HG03432 (cell line): ENCODE results near the gene TMEM121.
"Not testable (repeated sequence)": the region's sequence is repeated elsewhere in the genome, so short reads cannot be mapped to it uniquely, and the experiment has no call there.

Source experiments
- ATAC-seq: cut with Tn5 transposase; IDR thresholded peaks from one replicate; pipeline ENCODE4 v1.9.1; 2021; ENCODE audit warnings: mild to moderate bottlenecking, moderate library complexity; ENCODE audit not compliant: unreplicated experiment

The TMEM121 gene

DNA sequence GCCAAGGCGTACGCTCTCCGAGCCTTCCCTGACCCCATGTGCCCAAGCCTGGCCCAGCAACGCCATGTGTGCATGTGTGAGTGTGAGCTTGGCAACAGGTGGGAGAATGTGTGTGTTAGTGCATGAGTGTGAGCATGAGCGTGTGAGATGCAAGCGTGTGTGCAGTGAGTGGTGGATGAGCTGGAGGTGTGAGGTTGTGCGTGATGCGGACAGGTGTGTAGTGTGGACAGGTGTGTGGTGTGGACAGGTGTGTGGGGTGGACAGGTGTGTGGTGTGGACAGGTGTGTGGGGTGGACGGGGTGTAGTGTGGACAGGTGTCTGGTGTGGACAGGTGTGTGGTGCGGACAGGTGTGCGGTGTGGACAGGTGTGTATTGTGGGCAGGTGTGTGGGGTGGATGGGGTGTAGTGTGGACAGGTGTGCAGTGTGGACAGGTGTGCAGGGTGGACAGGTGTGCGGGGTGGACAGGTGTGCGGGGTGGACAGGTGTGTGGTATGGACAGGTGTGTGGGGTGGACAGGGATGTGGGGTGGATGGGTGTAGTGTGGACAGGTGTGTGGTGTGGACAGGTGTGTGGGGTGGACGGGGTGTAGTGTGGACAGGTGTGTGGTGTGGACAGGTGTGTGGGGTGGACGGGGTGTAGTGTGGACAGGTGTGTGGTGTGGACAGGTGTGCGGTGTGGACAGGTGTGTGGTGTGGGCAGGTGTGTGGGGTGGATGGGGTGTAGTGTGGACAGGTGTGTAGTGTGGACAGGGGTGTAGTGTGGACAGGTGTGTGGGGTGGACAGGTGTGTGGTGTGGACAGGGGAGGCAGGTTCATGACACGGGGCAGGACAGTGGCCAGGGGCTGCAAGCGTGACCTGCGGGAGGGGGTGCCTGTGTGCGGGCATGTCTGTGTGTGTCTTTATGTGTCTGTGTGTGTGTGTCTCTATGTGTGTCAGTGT, 41.1 kb downstream of the TMEM121 start:
- not testable (repeated sequence) for ATAC-seq

DNA sequence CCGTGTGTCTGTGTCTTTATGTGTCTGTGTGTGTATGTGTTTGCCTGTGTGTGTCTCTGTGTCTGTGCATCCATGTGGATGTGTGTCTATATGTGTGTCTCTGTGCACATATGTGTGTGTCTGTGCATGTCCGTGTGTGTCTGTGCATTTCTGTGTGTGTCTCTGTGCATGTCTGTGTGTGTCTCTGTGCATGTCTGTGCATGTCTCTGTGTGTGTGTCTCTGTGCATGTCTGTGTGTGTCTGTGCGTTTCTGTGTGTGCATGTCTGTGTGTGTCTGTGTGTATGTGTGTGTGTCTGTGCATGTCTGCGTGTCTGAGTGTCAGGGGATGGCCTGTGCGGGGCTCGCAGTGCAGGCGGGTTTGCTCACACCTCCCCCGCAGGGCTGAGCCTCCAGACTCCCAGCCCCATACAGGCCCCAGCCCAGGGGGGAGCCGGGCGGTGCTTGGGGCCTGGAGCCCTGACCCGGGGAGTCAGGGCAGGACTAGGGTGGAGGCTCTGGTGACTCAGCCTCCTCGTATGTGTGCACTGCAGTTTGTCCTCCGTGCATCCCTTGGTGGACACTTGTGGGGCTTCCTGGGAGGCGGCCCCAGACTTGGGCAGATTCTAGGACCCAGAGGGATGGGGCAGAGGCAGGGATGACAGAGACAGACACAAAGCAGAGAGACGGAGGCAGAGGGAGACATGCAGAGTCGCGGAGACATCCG, 41.9 kb downstream of the TMEM121 start:
- not testable (repeated sequence) for ATAC-seq

DNA sequence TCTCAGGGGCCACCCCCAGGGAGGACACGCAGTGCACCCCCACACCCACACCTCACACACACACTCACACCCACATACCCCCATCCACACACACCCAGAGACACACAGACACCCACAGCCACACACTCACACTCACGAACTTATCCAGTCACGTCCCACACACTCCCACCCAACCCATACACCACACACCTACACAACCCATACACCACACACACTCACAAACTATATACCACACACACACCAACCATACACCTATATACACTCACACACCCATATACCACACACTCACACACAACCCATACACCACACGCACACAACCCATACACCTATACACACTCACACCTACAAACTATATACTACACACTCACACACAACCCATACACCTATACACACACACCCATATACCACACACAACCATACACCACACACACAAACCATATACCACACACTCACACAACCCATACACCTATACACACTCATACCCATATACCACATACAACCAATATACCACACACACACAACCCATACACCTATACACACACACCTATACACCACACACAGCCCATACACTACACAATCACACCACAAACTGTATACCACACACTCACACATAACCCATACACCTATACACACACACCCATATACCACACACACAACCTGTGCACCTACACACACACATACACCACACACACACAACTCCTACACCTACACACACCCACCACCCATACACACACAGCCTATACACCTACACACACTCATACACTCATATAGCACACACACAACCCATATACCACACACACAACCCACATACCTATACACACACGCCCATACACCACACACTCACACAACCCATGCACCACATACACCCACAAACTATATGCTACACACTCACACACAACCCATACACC, 42.7 kb downstream of the TMEM121 start:
- ATAC-seq: no peak

DNA sequence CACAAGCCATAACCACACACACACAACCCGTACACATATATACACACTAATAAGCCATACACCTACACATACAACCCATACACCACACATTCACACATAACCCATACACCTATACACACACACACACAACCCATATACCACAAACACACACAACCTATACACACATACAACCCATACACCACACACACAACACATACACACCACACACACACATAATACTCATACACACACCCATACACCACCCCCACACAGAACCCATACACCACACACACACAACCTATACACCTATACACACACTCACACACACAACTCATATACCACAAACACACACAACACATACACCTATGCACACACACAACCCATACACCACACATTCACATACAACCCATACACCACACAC, 44.1 kb downstream of the TMEM121 start:
- no peak for ATAC-seq

DNA sequence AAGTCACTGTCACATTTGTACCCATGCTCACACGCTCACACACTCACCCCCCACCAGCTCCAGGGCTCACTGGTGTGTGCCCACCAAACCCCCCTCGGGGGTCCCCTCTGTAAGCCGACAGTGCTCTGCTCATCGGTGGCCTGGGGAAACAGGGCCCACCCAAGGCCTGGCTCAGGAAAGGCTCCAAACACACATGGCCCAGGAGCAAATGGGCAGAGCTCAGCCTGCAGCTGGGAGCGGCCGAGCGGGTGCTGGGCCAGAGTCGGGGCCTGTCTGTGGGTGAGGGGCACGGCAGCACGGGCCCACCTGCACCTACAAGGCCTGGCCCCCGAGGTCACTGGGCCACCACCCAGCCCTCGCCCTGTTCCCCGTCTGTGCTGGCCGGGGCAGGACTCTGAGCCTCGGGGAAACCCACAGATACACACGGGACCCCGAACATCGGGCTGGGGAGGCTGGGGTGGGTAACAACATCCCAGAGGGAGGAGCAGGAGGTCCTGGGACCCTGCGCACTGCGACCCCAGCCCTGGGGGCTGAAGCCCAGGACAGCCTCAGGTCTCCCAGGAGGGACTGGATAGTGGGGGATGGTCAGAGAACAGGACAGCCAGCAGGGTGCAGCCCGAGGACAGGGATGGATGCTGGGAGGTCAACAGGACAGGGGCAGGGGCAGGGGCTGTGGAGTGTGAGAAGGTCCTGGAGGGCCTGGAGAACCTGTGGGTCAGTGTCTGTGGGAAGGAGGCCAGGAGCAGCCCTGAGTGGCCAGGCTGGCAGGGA, 45.0 kb downstream of the TMEM121 start:
- ATAC-seq: not testable (repeated sequence)

DNA sequence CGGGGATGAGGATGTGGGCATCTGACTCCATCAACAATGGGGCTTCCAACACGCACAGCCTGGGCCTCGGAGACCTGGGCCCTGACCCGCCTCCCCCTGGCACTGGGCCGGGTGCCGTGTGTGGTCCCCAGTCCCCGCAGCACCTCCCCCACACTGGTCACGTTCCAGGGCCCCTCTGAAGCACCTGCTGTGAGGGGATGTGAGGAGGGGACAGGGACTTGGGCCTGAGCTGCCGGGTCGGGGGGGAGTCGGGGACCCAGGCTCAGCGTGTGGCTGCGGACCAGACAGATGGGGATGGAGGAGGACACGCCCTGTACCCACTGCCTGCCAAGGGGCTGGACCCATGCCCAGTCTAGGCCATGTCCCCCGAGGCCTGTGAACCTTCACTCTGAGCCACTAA, 45.7 kb downstream of the TMEM121 start:
- ATAC-seq: not testable (repeated sequence)

DNA sequence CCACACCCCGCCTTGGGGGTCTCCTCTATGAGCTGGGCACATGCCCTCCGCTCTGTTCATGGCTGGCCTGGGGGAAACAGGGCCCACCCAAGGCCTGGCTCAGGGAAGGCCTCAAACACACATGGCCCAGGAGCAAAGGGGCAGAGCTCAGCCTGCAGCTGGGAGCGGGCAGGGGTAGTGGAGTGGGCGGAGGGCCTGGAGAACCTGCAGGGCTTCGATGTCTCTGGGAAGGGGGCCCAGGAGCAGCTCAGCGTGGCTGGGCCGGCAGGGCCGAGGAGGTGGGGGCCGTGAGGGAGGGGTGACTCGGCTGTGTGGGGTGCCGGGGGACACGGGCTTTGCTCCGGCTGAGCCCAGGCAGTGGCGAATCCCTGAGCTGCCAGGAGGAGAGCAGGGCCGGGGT, 47.5 kb downstream of the TMEM121 start:
- not testable (repeated sequence) for ATAC-seq

DNA sequence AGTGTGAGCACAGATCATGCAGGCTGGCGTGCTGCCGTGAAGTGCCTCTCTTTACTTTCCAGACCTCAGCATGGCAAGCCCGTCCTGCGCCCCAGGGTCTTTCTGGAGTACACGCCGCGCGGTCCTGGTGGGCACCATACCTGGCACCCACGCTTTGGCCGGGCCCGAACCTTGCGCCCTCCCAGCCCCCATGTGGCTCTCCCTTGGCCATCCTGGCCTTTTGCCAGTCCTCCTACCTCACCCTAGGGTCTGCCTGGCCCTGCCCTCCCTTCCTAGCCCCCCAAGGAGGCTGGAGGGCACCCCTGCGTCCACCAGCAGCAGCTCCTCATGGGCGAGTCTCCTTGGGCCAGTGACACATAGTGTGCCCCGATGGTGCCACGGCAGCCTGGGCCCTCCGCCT, 48.0 kb downstream of the TMEM121 start:
- not testable (repeated sequence) for ATAC-seq

DNA sequence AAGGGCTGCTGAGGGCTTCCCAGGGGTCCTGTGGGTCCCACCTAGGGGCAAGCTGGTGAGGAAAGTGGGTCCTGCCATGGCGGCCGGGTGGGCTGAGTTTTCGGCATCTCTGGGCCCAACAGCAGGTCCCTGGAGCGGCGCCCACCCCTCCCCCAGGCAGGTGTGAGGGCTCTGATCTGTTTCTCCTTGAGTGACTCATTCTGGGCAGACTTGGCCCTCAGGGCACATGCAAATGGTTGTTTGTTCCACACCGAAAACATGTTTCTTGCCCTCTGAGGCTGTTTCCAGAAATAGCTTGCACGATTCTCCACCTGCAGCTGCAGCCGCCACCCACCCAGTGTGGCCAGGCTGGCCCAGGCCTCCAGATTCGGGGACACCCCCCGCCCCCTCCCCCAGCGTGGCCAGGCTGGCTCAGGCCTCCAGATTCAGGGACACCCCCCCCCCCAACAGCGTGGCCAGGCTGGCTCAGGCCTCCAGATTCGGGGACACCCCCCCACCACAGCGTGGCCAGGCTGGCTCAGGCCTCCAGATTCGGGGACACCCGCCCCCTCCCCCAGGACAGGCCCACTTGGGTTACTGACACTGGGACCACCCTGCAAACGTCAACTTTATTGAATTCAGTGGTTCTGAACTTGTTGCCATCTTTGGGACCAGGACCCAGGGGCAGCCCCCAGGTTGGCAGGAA, 48.8 kb downstream of the TMEM121 start:
- ATAC-seq: peak; percentile 59

DNA sequence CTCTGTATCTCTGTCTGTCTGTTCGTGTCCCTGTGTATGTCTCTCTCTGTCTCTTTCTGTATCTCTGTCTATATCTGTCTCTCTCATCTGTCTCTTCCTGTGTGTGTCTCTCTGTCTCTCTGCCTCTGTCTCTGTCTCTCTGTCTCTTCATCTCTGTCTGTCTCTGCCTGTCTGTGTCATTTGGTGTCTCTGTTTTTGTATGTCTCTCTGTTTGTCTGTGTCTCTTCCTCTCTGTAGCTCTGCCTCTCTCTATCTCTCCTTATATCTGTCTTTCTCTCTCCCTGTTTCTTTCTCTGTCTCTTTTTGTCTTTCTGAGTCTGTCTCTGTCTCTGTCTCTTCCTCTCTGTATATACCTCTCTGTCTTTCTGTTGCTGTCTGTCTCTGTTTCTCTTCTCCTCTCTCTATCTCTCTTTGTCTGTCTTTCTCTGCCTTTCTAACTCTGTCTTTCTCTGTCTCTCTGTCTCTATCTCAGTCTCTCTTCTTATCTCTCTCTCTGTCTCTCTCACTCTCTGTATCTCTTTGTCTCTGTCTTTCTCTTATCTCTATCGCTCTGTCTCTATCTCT, 50.2 kb downstream of the TMEM121 start:
- no peak for ATAC-seq

DNA sequence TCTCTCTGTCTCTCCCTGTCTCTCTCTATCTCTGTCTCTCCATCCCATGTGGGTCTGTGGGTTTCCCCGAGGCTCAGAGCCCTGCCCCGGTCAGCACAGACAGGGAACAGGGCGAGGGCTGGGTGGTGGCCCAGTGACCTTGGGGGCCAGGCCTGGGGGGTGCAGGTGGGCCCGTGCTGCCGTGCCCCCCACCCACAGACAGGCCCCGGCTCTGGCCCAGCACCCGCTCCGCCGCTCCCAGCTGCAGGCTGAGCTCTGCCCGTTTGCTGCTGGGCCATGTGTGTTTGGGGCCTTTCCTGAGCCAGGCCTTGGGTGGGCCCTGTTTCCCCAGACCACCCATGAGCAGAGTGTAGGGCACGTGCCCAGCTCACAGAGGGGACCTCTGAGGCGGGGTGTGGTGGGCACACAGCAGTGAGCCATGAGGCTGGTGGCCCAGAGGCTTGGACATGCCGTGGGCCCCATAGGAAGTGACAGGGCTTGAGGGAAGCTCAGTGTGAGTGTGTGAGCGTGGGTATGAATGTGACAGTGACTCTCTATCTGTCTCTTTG, 51.0 kb downstream of the TMEM121 start:
- no peak for ATAC-seq

DNA sequence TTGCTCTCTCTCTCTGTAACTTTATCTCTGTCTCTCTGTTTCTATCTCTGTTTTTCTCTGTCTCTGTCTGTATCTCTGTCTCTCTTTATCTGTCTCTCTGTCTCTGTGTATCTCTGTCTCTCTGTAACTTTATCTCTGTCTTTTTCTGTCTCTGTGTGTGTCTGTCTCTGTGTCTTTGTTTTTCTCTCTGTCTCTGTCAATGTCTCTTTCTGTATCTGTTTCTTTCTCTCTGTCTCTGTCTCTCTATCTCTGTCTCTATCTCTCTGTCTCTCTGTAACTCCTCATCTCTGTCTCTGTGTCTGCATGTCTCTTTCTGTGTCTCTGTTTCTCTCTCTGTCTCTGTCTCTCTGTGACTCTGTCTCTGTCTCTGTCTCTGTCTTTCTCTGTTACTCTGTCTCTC, 51.7 kb downstream of the TMEM121 start:
- no peak for ATAC-seq

DNA sequence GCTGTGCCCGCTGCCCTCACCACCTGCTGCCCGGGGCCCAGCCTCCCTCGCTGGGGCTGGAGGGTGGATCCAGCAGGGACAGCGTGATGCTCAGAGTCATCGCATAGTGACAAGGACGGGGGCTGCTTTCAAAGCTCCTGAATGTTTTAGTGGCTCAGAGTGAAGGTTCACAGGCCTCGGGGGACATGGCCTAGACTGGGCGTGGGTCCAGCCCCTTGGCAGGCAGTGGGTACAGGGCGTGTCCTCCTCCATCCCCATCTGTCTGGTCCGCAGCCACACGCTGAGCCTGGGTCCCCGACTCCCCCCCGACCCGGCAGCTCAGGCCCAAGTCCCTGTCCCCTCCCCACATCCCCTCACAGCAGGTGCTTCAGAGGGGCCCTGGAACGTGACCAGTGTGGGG, 52.8 kb downstream of the TMEM121 start:
- not testable (repeated sequence) for ATAC-seq
